SK-N-SH (cell line): ENCODE data around the gene RAB3IL1. TPM values are rescaled to one million over a fixed set of nuclear protein-coding genes. Genes with fewer than 3 reads are reported as not detected.

Experiments
- CTCF ChIA-PET: fragments of 300-600, 350-600 bp; formaldehyde crosslinking; extraction: SDS; loops from one replicate; lab custom pipeline; 2021; lab: Yijun Ruan, JAX
- POLR2A ChIA-PET: fragments of 350-600 bp; sonication (Branson Sonifier 250); formaldehyde crosslinking; extraction: SDS; loops from one replicate; lab custom pipeline; 2020; ENCODE audit warnings: antibody characterized with exemption, inconsistent platforms; lab: Yijun Ruan, JAX
- DNase-seq: peaks from one replicate; pipeline ENCODE4 v3.0.0; 2012
- H2AFZ ChIP-seq: fragments of 200-600 bp; sonication (generic); 2 replicates; pipeline ENCODE4 v1.8.1; 2016; ENCODE audit warnings: antibody characterized with exemption, mild to moderate bottlenecking, low read depth
- H3F3A ChIP-seq: fragments of 200-600 bp; sonication (generic); replicated peaks from 2 replicates; pipeline ENCODE3; 2016; ENCODE audit warnings: antibody characterized with exemption, mild to moderate bottlenecking; ENCODE audit not compliant: insufficient read depth
- H3K27ac ChIP-seq, 2 experiments: fragments of 200-500 bp in 1 of 2; fragments of 200-600 bp in 1 of 2; sonication (Bioruptor generic) in 1 of 2; sonication (generic), shearing (Covaris generic) in 1 of 2; 2 replicates each; pipeline versions ENCODE4 v1.5.1 to v1.6.1; 2014 to 2016; ENCODE audit warnings: low read depth in 2 of 2, inconsistent platforms in 1 of 2, low read length in 1 of 2, mild to moderate bottlenecking in 1 of 2, mixed read lengths in 1 of 2
- H3K27me3 ChIP-seq: fragments of 200-600 bp; sonication (generic), shearing (Covaris generic); 2 replicates; pipeline ENCODE4 v1.6.1; 2016; ENCODE audit warnings: mixed run types; ENCODE audit not compliant: insufficient read depth
- H3K36me3 ChIP-seq, 2 experiments: fragments of 200-500 bp in 1 of 2; fragments of 200-600 bp in 1 of 2; sonication (Bioruptor generic) in 1 of 2; sonication (generic) in 1 of 2; replicated peaks in 1 of 2; 2 replicates each; pipeline versions ENCODE3 to v1.5.1; 2014 to 2016; ENCODE audit warnings: low read length in 1 of 2, mild to moderate bottlenecking in 1 of 2; ENCODE audit not compliant: insufficient read depth in 2 of 2, control insufficient read depth in 1 of 2
- H3K4me1 ChIP-seq, 2 experiments: fragments of 200-500 bp in 1 of 2; fragments of 200-600 bp in 1 of 2; sonication (Bioruptor generic) in 1 of 2; sonication (generic), shearing (Covaris generic) in 1 of 2; 2 replicates each; pipeline versions ENCODE4 v1.5.1 to v1.6.1; 2014 to 2016; ENCODE audit warnings: low read depth in 1 of 2, low read length in 1 of 2, mixed run types in 1 of 2; ENCODE audit not compliant: insufficient read depth in 2 of 2, control insufficient read depth in 1 of 2
- H3K4me2 ChIP-seq: fragments of 200-600 bp; sonication (generic), shearing (Covaris generic); 2 replicates; pipeline ENCODE4 v1.6.1; 2017; ENCODE audit warnings: mixed run types
- H3K4me3 ChIP-seq, 2 experiments: fragments of 200-500 bp in 1 of 2; fragments of 200-600 bp in 1 of 2; sonication (Bioruptor generic) in 1 of 2; sonication (generic), shearing (Covaris generic) in 1 of 2; 2 replicates each; pipeline versions ENCODE4 v1.5.1 to v1.8.1; 2014 to 2016; ENCODE audit warnings: low read depth in 2 of 2, inconsistent platforms in 1 of 2, low read length in 1 of 2, mild to moderate bottlenecking in 1 of 2, mixed read lengths in 1 of 2, moderate library complexity in 1 of 2
- H3K79me2 ChIP-seq: fragments of 200-600 bp; sonication (generic); 2 replicates; pipeline ENCODE4 v1.8.1; 2017; ENCODE audit warnings: mild to moderate bottlenecking; ENCODE audit not compliant: insufficient read depth
- H3K9ac ChIP-seq: fragments of 200-600 bp; sonication (generic); 2 replicates; pipeline ENCODE4 v1.6.1; 2017; ENCODE audit warnings: mixed run types
- H3K9me2 ChIP-seq: fragments of 200-600 bp; sonication (generic); 2 replicates; pipeline ENCODE4 v1.6.1; 2017; ENCODE audit warnings: mixed run types
- H3K9me3 ChIP-seq: fragments of 200-600 bp; sonication (generic); 2 replicates; pipeline ENCODE4 v1.6.1; 2017; ENCODE audit warnings: mixed run types, mild to moderate bottlenecking, moderate library complexity
- H4K20me1 ChIP-seq: fragments of 200-600 bp; sonication (generic); 2 replicates; pipeline ENCODE4 v1.6.1; 2017; ENCODE audit warnings: mild to moderate bottlenecking, mixed run types; ENCODE audit not compliant: insufficient read depth
- GATA2 ChIP-seq: sonication (generic); formaldehyde crosslinking; IDR thresholded peaks from 2 replicates; pipeline ENCODE4 v1.5.0; 2020; ENCODE audit warnings: mild to moderate bottlenecking, missing genetic modification reagents
- JUND ChIP-seq: IDR thresholded peaks from 2 replicates; pipeline ENCODE4 v1.4.0; 2012
- MAX ChIP-seq: IDR thresholded peaks from 2 replicates; pipeline ENCODE4 v1.4.0; 2012; ENCODE audit warnings: low read depth
- RCOR1 ChIP-seq: fragments of 150-350 bp; IDR thresholded peaks from 2 replicates; pipeline ENCODE4 v1.6.1; 2017; ENCODE audit warnings: antibody characterized with exemption, low read length
- REST ChIP-seq: IDR thresholded peaks from 2 replicates; pipeline ENCODE4 v1.6.1; 2012; ENCODE audit warnings: mild to moderate bottlenecking, low read depth, low read length, moderate library complexity
- SIN3A ChIP-seq: IDR thresholded peaks from 2 replicates; pipeline ENCODE4 v1.6.1; 2012; ENCODE audit warnings: low read depth, mild to moderate bottlenecking, low read length, moderate library complexity, borderline replicate concordance
- TEAD4 ChIP-seq: IDR thresholded peaks from 2 replicates; pipeline ENCODE4 v1.4.0; 2012; ENCODE audit warnings: mild to moderate bottlenecking, borderline replicate concordance; ENCODE audit not compliant: insufficient read depth
- USF2 ChIP-seq: fragments of 150-350 bp; IDR thresholded peaks from 2 replicates; pipeline ENCODE4 v1.6.1; 2017; ENCODE audit warnings: antibody characterized with exemption, low read length, low read depth, borderline replicate concordance
- WGBS: methylation state at CpG from one replicate; pipeline ENCODE4 v1.1.6; 2017; ENCODE audit warnings: low lambda C conversion rate; 5-methylcytosine and 5-hydroxymethylcytosine counted together
- polyA plus RNA-seq, 3 experiments: library from polyadenylated mRNA; depleted of rRNA; stranded (reverse); fragments of >200 nt; gene quantifications; 2 replicates each; pipeline ENCODE4 v1.2.3, GENCODE V29; 2012
- small RNA-seq, 7 experiments: library from RNA; depleted of rRNA; stranded (forward); fragments of <200 nt; gene quantifications; one replicate each; pipeline ENCODE3, GENCODE V24; 2012
- TF ChIP-seq, protein P1 (sequence below): IDR thresholded peaks from 2 replicates; pipeline ENCODE4 v1.4.0; 2012; ENCODE audit warnings: low read depth, borderline replicate concordance

The RAB3IL1 gene
- polyA plus RNA-seq, 1 of the 3 experiments (the other 2 are of a cell fraction), result 10.2 TPM

DNA sequence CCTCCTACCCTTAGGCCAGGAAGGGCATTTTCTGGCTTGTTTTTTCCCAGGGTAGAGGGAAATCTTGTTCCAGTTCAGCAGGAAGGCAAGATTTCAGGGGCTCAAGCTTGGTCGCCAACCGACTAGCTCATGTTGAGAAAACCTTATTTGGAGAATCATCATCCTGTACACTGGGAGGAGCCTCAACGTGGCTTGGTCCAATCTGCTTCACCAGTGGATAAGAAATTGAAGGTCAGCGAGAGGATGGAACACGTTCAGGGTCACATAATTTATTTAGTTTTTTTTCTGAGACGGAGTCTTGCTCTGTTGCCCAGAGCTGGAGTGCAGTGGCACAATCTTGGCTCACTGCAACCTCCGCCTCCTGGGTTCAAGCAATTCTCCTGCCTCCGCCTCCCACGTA, 68.7 kb downstream of the RAB3IL1 start:
- peaks cover 10 to 45% of the 10 kb centered on the region in 2 experiments for H3K36me3 ChIP-seq
- H3K79me2 ChIP-seq, result no peaks in the 10 kb centered on the region
- no peaks in the 10 kb centered on the region for H3K9me2 ChIP-seq
- no peak overlapping the region for H3K4me2 ChIP-seq
- no peak overlapping the region for H3K27ac ChIP-seq
- CTCF ChIA-PET, result interaction anchor here (1.4 to 2.0 kb wide), 4 partner anchors 49 to 233 kb away, joined by 3 to 8 read pairs (median 4); no protein-coding TSS in a partner anchor
- H3K27me3 ChIP-seq, result no peaks in the 10 kb centered on the region
- no peak overlapping the region for H3K9ac ChIP-seq
- DNase-seq, result no peak
- no peak overlapping the region for H2AFZ ChIP-seq
- 95% methylated on average over 9 of the region's 9 CpGs for WGBS
- H3K4me3 ChIP-seq, result no peak overlapping the region
- TF ChIP-seq REST (no peak), RCOR1 (no peak), USF2 (no peak), MAX (no peak), JUND (no peak)
- TF ChIP-seq, protein P1, sequence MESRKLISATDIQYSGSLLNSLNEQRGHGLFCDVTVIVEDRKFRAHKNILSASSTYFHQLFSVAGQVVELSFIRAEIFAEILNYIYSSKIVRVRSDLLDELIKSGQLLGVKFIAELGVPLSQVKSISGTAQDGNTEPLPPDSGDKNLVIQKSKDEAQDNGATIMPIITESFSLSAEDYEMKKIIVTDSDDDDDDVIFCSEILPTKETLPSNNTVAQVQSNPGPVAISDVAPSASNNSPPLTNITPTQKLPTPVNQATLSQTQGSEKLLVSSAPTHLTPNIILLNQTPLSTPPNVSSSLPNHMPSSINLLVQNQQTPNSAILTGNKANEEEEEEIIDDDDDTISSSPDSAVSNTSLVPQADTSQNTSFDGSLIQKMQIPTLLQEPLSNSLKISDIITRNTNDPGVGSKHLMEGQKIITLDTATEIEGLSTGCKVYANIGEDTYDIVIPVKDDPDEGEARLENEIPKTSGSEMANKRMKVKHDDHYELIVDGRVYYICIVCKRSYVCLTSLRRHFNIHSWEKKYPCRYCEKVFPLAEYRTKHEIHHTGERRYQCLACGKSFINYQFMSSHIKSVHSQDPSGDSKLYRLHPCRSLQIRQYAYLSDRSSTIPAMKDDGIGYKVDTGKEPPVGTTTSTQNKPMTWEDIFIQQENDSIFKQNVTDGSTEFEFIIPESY, result no peak
- H3K4me1 ChIP-seq, result peaks cover 0 to 3% of the 10 kb centered on the region in 2 experiments; a peak in 1 of 4 replicates
- no peaks in the 10 kb centered on the region for H4K20me1 ChIP-seq
- no peaks in the 10 kb centered on the region for H3K9me3 ChIP-seq
- POLR2A ChIA-PET, result no interaction called here
- H3F3A ChIP-seq, result no peaks in the 10 kb centered on the region

DNA sequence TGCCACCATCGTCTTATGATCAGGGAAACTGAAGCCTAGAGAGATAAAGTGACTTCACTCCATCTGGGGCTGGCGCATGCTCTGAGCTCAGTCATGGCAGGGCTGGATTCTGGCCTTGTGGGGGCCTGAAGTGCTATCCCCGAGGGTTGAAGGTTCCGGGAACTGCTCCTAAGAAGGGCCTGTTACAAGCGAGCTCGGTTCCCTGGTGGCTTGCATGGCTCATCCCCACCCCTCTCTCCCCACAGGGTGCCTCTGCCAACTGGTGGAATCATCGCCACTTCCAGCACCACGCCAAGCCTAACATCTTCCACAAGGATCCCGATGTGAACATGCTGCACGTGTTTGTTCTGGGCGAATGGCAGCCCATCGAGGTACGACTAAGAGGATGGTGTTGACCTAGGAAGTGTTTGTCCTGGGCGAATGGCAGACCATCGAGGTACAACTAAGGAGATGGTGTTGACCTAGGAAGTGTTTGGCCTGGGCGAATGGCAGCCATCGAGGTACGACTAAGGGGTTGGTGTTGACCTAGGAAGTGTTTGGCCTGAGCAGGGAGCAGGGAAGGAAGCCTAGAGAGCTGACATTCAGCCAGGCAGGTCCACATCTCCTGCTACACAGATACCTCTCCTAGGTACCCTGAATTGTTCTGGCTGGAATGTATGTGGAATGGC, 69.3 kb downstream of the RAB3IL1 start:
- no peak overlapping the region for H3K27ac ChIP-seq
- H3K27me3 ChIP-seq, result no peaks in the 10 kb centered on the region
- no peaks in the 10 kb centered on the region for H3K79me2 ChIP-seq
- H3K4me3 ChIP-seq, result no peak overlapping the region
- H3K9me3 ChIP-seq, result no peaks in the 10 kb centered on the region
- POLR2A ChIA-PET, result no interaction called here
- CTCF ChIA-PET, result interaction anchor here (0.9 to 2.0 kb wide), 5 partner anchors 23 to 234 kb away, joined by 3 to 8 read pairs (median 5); no protein-coding TSS in a partner anchor
- H4K20me1 ChIP-seq, result no peaks in the 10 kb centered on the region
- peaks cover 11 to 49% of the 10 kb centered on the region in 2 experiments for H3K36me3 ChIP-seq
- no peak overlapping the region for H3K9ac ChIP-seq
- H3K4me2 ChIP-seq, result no peak overlapping the region
- H3F3A ChIP-seq, result no peaks in the 10 kb centered on the region
- TF ChIP-seq JUND (no peak), TEAD4 (no peak), GATA2 (CRISPR knock-in tag) (no peak), SIN3A (no peak)
- whole genome bisulfite sequencing, result 98% methylated on average over 16 of the region's 18 CpGs
- no peak overlapping the region for H2AFZ ChIP-seq
- no peaks in the 10 kb centered on the region for H3K9me2 ChIP-seq
- no peak for DNase-seq
- H3K4me1 ChIP-seq, result peaks cover 0 to 3% of the 10 kb centered on the region in 2 experiments; a peak in 1 of 4 replicates

Small RNA genes within 50 kb of the gene (small RNA-seq; reads per million reads assigned to genes)
- gene MIR6746 (0 reads per million in 7 experiments), gene RNU6-1243P (0 reads per million in 7 experiments)

Other genes starting within 250 kb of the RAB3IL1 start
- gene DAGLA, start 237.2 kb downstream of the RAB3IL1 start, polyA plus RNA-seq (2012; rRNA removed), result 2.7 and 3.3 TPM in 2 replicates
- 1.8 and 2.8 TPM in 2 replicates for gene MYRF, start 164.9 kb downstream of the RAB3IL1 start, polyA plus RNA-seq (2012; rRNA removed)
- 454 and 617 TPM in 2 replicates for gene TMEM258, start 125.0 kb downstream of the RAB3IL1 start, polyA plus RNA-seq (2012; rRNA removed)
- 35.9 and 39.5 TPM in 2 replicates for gene FEN1, start 124.7 kb downstream of the RAB3IL1 start, polyA plus RNA-seq (2012; rRNA removed)
- 20.6 and 26.4 TPM in 2 replicates for gene FADS1, start 100.6 kb downstream of the RAB3IL1 start, polyA plus RNA-seq (2012; rRNA removed)
- 67.8 and 77.1 TPM in 2 replicates for gene FADS2, start 89.3 kb downstream of the RAB3IL1 start, polyA plus RNA-seq (2012; rRNA removed)
- gene FADS3, start 26.0 kb downstream of the RAB3IL1 start, polyA plus RNA-seq (2012; rRNA removed), result 93.3 and 116 TPM in 2 replicates
- 0.30 and 0.47 TPM in 2 replicates for gene BEST1, start 32.8 kb upstream of the RAB3IL1 start, polyA plus RNA-seq (2012; rRNA removed)
- 879 and 1,229 TPM in 2 replicates for gene FTH1, start 50.1 kb upstream of the RAB3IL1 start, polyA plus RNA-seq (2012; rRNA removed)
- gene INCENP, start 206.4 kb upstream of the RAB3IL1 start, polyA plus RNA-seq (2012; rRNA removed), result 14.5 and 20.1 TPM in 2 replicates